Ishikawa (cell line): ENCODE measurements around the gene ECSCR.

Experiments
- CEBPB ChIP-seq: IDR thresholded peaks from 2 replicates; pipeline ENCODE4 v1.6.1; 2012
- CREB1 ChIP-seq: IDR thresholded peaks from 2 replicates; pipeline ENCODE4 v1.6.1; 2012; ENCODE audit warnings: low read depth
- EP300 ChIP-seq: IDR thresholded peaks from 2 replicates; pipeline ENCODE4 v1.6.1; 2012; ENCODE audit warnings: borderline replicate concordance
- FOXM1 ChIP-seq: IDR thresholded peaks from 2 replicates; pipeline ENCODE4 v1.6.1; 2012; ENCODE audit warnings: low read depth, borderline replicate concordance
- NFIC ChIP-seq: IDR thresholded peaks from 2 replicates; pipeline ENCODE4 v1.6.1; 2012
- RAD21 ChIP-seq: IDR thresholded peaks from 2 replicates; pipeline ENCODE4 v1.6.1; 2012; ENCODE audit warnings: low read depth
- REST ChIP-seq: IDR thresholded peaks from 2 replicates; pipeline ENCODE4 v1.6.1; 2012; ENCODE audit warnings: low read depth, mild to moderate bottlenecking
- TAF1 ChIP-seq: IDR thresholded peaks from 2 replicates; pipeline ENCODE4 v1.6.1; 2012; ENCODE audit warnings: low read depth, mild to moderate bottlenecking
- TCF12 ChIP-seq: IDR thresholded peaks from 2 replicates; pipeline ENCODE4 v1.6.1; 2012; ENCODE audit warnings: low read depth
- TEAD4 ChIP-seq: IDR thresholded peaks from 2 replicates; pipeline ENCODE4 v1.6.1; 2012
- YY1 ChIP-seq: IDR thresholded peaks from 2 replicates; pipeline ENCODE4 v1.6.1; 2012; ENCODE audit warnings: low read depth
- ZBTB7A ChIP-seq: IDR thresholded peaks from 2 replicates; pipeline ENCODE4 v1.6.1; 2012; ENCODE audit warnings: low read depth
- TF ChIP-seq, protein P1 (sequence below): IDR thresholded peaks from 2 replicates; pipeline ENCODE4 v1.6.1; 2012
- TF ChIP-seq, protein P2 (sequence below): IDR thresholded peaks from 2 replicates; pipeline ENCODE4 v1.6.1; 2012

- TF ChIP-seq TAF1 (no peak), CREB1 (no peak), TEAD4 (no peak), RAD21 (no peak), FOXM1 (no peak), REST (no peak), EP300 (no peak), NFIC (no peak), CEBPB (no peak), YY1 (no peak), TCF12 (no peak), ZBTB7A (no peak)
- TF ChIP-seq, protein P1, sequence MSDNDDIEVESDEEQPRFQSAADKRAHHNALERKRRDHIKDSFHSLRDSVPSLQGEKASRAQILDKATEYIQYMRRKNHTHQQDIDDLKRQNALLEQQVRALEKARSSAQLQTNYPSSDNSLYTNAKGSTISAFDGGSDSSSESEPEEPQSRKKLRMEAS: no peak
- TF ChIP-seq, protein P2, sequence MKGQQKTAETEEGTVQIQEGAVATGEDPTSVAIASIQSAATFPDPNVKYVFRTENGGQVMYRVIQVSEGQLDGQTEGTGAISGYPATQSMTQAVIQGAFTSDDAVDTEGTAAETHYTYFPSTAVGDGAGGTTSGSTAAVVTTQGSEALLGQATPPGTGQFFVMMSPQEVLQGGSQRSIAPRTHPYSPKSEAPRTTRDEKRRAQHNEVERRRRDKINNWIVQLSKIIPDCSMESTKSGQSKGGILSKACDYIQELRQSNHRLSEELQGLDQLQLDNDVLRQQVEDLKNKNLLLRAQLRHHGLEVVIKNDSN: no peak
These were observed 31.7 kb upstream of the ECSCR start for GRCh38 chr5:139494256-139494655.
